ENCODE measurements around the gene DGKQ. TPM values are rescaled to one million over a fixed set of nuclear protein-coding genes. Genes with fewer than 3 reads are reported as not detected.

DGKQ gene
- total RNA-seq, 1 experiment from 2014 or later = 22.0 TPM

GRCh38 chr4:992297-993110 is 19.1 kb upstream of the DGKQ start:
- Histone ChIP-seq H3K9me2 (ENCODE audit: insufficient read depth) (no peaks in the 10 kb centered on the region), H3K4me2 (ENCODE audit: low read length) (peak overlapping the region; percentile 73), H3K27me3 (ENCODE audit: insufficient read depth, low read length) (no peaks in the 10 kb centered on the region), H3K9me3 (ENCODE audit: control insufficient read depth in 1 of 2, insufficient read depth in 1 of 2, low read depth in 1 of 2, low read length in 2 of 2) (no peaks in the 10 kb centered on the region), H3K27ac (ENCODE audit: low read depth, low read length) (peak overlapping the region; percentile 53), H3K4me3 (replicated peaks in 1 of 2; ENCODE audit: low read depth in 1 of 2, low read length in 2 of 2) (peak overlapping the region in 1 of 2 experiments; percentile 28; a peak in 1 of 4 replicates), H4K20me1 (ENCODE audit: insufficient read depth) (no peaks in the 10 kb centered on the region), H3K9ac (ENCODE audit: low read length) (peak overlapping the region; percentile 44), H2AFZ (ENCODE audit: low read depth, low read length, poor library complexity, severe bottlenecking) (no peak overlapping the region), H3K36me3 (ENCODE audit: control insufficient read depth in 1 of 2, insufficient read depth in 2 of 2, low read length in 2 of 2) (no peaks in the 10 kb centered on the region), H3K4me1 (ENCODE audit: control insufficient read depth in 1 of 2, insufficient read depth in 2 of 2, low read length in 2 of 2) (peaks cover 14 to 32% of the 10 kb centered on the region in 2 experiments), H3K79me2 (ENCODE audit: insufficient read depth, low read length) (no peaks in the 10 kb centered on the region)
- intact Hi-C loops (cut with micrococcal nuclease) = no loop called here
- BruUV-seq (replicated peaks) = no TSS peak
- ChIA-PET RAD21 (ENCODE audit: low non-redundant PET in 1 of 2, low total read pairs in 2 of 2, uncharacterized antibody in 2 of 2, unreplicated experiment in 2 of 2) (no interaction called here), POLR2A (no interaction called here), CTCF (no interaction called here)
- DNase-seq (ENCODE audit: low read depth, low spot score) (no peak), ATAC-seq (peak; percentile 65)
- TF ChIP-seq CEBPB (IDR thresholded peaks at IDR 0.05; ENCODE audit: low read depth) = no peak
- no peak for TF ChIP-seq EZH2 (IDR thresholded peaks at IDR 0.05)
- no peak for TF ChIP-seq REST (IDR thresholded peaks at IDR 0.05; ENCODE audit: low read depth)
- TF ChIP-seq TCF7L2 (IDR thresholded peaks at IDR 0.05; ENCODE audit: borderline replicate concordance, extremely low read depth, insufficient read depth, insufficient read length) = no peak
- no peak for TF ChIP-seq ZNF274 (IDR thresholded peaks at IDR 0.05; ENCODE audit: low read depth, low read length)
- no peak for TF ChIP-seq ELF1 (IDR thresholded peaks at IDR 0.05; ENCODE audit: borderline replicate concordance, low read depth)
- no peak for TF ChIP-seq SP1 (IDR thresholded peaks at IDR 0.05; ENCODE audit: low read depth)
- TF ChIP-seq POLR2AphosphoS5 (IDR thresholded peaks at IDR 0.05; ENCODE audit: low read depth, low read length) = no peak
- TF ChIP-seq MAX (IDR thresholded peaks at IDR 0.05) = no peak
- no peak for TF ChIP-seq YY1 (IDR thresholded peaks at IDR 0.05; ENCODE audit: extremely low read depth, insufficient replicate concordance, low read depth, low read length)
- no peak for TF ChIP-seq POLR2A (IDR thresholded peaks at IDR 0.05; ENCODE audit: borderline replicate concordance, extremely low read depth, insufficient read depth, insufficient read length)
- TF ChIP-seq EZH2phosphoT487 (IDR thresholded peaks at IDR 0.05; ENCODE audit: borderline replicate concordance) = no peak
- TF ChIP-seq SRF (IDR thresholded peaks at IDR 0.05; ENCODE audit: low read depth) = no peak
- no peak for TF ChIP-seq RAD21 (IDR thresholded peaks at IDR 0.05; ENCODE audit: low read depth)
- TF ChIP-seq, protein P1, sequence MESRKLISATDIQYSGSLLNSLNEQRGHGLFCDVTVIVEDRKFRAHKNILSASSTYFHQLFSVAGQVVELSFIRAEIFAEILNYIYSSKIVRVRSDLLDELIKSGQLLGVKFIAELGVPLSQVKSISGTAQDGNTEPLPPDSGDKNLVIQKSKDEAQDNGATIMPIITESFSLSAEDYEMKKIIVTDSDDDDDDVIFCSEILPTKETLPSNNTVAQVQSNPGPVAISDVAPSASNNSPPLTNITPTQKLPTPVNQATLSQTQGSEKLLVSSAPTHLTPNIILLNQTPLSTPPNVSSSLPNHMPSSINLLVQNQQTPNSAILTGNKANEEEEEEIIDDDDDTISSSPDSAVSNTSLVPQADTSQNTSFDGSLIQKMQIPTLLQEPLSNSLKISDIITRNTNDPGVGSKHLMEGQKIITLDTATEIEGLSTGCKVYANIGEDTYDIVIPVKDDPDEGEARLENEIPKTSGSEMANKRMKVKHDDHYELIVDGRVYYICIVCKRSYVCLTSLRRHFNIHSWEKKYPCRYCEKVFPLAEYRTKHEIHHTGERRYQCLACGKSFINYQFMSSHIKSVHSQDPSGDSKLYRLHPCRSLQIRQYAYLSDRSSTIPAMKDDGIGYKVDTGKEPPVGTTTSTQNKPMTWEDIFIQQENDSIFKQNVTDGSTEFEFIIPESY (IDR thresholded peaks at IDR 0.05; ENCODE audit: extremely low read depth, insufficient replicate concordance, low read length) = no peak
- TF ChIP-seq EGR1 (IDR thresholded peaks at IDR 0.05; ENCODE audit: low read depth) = no peak
